ENCODE data around the gene PEX14. TPM values are rescaled to one million over a fixed set of nuclear protein-coding genes. Genes with fewer than 3 reads are reported as not detected.

PEX14 gene
- total and polyA plus RNA-seq, 2 experiments from 2014 or later, result 17.6 to 19.6 TPM

DNA sequence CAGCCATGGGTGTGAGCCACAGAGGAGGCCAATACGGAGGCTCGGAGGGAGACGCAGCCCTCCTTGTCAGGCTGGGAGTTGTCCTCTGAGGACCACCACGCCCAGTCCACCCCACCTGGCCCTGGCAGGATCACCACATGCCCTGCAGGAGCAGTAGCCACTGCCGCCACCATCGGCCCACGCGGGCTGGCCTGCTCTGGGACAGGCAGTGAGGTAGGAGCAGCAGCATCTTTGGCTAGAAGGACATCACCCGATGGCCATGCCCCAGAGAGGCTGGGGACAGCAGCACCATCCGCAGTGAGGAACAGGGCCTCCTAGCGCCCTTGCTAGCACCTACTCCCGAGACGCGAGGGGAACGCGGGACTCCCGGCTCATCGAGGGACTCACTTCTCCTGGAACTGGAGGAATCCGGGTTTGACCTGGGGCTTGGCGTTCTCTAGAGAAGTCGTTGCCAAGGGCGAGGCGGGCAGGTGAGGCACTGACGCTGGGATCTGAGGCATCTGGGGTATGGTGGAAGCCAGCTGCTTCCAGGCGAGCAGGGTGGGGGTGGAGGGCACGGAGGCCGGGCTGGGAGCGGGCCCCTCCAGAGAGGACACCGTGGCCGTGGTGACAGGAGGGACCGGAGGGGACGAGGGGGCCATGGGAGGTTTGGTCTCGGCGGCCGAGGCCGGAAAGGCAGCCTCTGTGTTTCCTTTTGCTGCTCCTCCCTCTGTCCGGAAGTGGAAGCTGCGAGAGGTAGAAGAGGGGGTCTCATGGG is 172.8 kb downstream of the PEX14 start:
- DNase-seq (ENCODE audit: low spot score) (no peak), ATAC-seq (no peak)
- Histone ChIP-seq H3K79me2 (replicated peaks; ENCODE audit: insufficient read depth) (no peaks in the 10 kb centered on the region), H4K20me1 (replicated peaks; ENCODE audit: insufficient read depth) (no peaks in the 10 kb centered on the region), H2AFZ (no peak overlapping the region), H3K4me3 (no peak overlapping the region), H3K27me3 (ENCODE audit: insufficient read depth) (peaks cover 10% of the 10 kb centered on the region), H3K9me2 (ENCODE audit: insufficient read depth) (no peaks in the 10 kb centered on the region), H3F3A (replicated peaks; ENCODE audit: low read depth) (0 out of 2 replicates have a peak, but pooled peaks cover 6% of the 10 kb centered on the region), H3K4me2 (no peak overlapping the region), H3K27ac (ENCODE audit: low read depth) (no peak overlapping the region), H3K36me3 (ENCODE audit: insufficient read depth) (no peaks in the 10 kb centered on the region), H3K4me1 (ENCODE audit: insufficient read depth) (peaks cover 14% of the 10 kb centered on the region)
- no peaks in the 10 kb centered on the region for H3K9me3 Mint-ChIP-seq
- H3K27ac Mint-ChIP-seq, result no peak overlapping the region
- H3K36me3 Mint-ChIP-seq (ENCODE audit: low read depth), result no peaks in the 10 kb centered on the region; the same call in 2 of the 3 replicates
- TF ChIP-seq STAT1 (IDR thresholded peaks at IDR 0.05; ENCODE audit: unreplicated experiment) (no peak), EZH2 (IDR thresholded peaks at IDR 0.05; ENCODE audit: low read depth, unreplicated experiment) (no peak), NANOG (IDR thresholded peaks at IDR 0.05; ENCODE audit: borderline replicate concordance) (no peak), POLR2AphosphoS5 (IDR thresholded peaks at IDR 0.05; ENCODE audit: low read depth) (no peak), EZH2phosphoT487 (IDR thresholded peaks at IDR 0.05; ENCODE audit: unreplicated experiment) (no peak), JUNB (IDR thresholded peaks at IDR 0.05; ENCODE audit: unreplicated experiment) (no peak), ZNF114 (CRISPR knock-in tag; IDR thresholded peaks at IDR 0.05) (no peak), CREB1 (CRISPR knock-in tag; IDR thresholded peaks at IDR 0.05; ENCODE audit: low read depth) (no peak), ZNF331 (CRISPR knock-in tag; IDR thresholded peaks at IDR 0.05; ENCODE audit: low read depth) (no peak)
- TF ChIP-seq, protein P1, sequence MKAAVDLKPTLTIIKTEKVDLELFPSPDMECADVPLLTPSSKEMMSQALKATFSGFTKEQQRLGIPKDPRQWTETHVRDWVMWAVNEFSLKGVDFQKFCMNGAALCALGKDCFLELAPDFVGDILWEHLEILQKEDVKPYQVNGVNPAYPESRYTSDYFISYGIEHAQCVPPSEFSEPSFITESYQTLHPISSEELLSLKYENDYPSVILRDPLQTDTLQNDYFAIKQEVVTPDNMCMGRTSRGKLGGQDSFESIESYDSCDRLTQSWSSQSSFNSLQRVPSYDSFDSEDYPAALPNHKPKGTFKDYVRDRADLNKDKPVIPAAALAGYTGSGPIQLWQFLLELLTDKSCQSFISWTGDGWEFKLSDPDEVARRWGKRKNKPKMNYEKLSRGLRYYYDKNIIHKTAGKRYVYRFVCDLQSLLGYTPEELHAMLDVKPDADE (IDR thresholded peaks at IDR 0.05), result no peak
- TF ChIP-seq, protein P2, sequence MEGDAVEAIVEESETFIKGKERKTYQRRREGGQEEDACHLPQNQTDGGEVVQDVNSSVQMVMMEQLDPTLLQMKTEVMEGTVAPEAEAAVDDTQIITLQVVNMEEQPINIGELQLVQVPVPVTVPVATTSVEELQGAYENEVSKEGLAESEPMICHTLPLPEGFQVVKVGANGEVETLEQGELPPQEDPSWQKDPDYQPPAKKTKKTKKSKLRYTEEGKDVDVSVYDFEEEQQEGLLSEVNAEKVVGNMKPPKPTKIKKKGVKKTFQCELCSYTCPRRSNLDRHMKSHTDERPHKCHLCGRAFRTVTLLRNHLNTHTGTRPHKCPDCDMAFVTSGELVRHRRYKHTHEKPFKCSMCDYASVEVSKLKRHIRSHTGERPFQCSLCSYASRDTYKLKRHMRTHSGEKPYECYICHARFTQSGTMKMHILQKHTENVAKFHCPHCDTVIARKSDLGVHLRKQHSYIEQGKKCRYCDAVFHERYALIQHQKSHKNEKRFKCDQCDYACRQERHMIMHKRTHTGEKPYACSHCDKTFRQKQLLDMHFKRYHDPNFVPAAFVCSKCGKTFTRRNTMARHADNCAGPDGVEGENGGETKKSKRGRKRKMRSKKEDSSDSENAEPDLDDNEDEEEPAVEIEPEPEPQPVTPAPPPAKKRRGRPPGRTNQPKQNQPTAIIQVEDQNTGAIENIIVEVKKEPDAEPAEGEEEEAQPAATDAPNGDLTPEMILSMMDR (conservative IDR thresholded peaks at IDR 0.05; ENCODE audit: low read depth in 2 of 2), result no peak
- TF ChIP-seq, protein P3, sequence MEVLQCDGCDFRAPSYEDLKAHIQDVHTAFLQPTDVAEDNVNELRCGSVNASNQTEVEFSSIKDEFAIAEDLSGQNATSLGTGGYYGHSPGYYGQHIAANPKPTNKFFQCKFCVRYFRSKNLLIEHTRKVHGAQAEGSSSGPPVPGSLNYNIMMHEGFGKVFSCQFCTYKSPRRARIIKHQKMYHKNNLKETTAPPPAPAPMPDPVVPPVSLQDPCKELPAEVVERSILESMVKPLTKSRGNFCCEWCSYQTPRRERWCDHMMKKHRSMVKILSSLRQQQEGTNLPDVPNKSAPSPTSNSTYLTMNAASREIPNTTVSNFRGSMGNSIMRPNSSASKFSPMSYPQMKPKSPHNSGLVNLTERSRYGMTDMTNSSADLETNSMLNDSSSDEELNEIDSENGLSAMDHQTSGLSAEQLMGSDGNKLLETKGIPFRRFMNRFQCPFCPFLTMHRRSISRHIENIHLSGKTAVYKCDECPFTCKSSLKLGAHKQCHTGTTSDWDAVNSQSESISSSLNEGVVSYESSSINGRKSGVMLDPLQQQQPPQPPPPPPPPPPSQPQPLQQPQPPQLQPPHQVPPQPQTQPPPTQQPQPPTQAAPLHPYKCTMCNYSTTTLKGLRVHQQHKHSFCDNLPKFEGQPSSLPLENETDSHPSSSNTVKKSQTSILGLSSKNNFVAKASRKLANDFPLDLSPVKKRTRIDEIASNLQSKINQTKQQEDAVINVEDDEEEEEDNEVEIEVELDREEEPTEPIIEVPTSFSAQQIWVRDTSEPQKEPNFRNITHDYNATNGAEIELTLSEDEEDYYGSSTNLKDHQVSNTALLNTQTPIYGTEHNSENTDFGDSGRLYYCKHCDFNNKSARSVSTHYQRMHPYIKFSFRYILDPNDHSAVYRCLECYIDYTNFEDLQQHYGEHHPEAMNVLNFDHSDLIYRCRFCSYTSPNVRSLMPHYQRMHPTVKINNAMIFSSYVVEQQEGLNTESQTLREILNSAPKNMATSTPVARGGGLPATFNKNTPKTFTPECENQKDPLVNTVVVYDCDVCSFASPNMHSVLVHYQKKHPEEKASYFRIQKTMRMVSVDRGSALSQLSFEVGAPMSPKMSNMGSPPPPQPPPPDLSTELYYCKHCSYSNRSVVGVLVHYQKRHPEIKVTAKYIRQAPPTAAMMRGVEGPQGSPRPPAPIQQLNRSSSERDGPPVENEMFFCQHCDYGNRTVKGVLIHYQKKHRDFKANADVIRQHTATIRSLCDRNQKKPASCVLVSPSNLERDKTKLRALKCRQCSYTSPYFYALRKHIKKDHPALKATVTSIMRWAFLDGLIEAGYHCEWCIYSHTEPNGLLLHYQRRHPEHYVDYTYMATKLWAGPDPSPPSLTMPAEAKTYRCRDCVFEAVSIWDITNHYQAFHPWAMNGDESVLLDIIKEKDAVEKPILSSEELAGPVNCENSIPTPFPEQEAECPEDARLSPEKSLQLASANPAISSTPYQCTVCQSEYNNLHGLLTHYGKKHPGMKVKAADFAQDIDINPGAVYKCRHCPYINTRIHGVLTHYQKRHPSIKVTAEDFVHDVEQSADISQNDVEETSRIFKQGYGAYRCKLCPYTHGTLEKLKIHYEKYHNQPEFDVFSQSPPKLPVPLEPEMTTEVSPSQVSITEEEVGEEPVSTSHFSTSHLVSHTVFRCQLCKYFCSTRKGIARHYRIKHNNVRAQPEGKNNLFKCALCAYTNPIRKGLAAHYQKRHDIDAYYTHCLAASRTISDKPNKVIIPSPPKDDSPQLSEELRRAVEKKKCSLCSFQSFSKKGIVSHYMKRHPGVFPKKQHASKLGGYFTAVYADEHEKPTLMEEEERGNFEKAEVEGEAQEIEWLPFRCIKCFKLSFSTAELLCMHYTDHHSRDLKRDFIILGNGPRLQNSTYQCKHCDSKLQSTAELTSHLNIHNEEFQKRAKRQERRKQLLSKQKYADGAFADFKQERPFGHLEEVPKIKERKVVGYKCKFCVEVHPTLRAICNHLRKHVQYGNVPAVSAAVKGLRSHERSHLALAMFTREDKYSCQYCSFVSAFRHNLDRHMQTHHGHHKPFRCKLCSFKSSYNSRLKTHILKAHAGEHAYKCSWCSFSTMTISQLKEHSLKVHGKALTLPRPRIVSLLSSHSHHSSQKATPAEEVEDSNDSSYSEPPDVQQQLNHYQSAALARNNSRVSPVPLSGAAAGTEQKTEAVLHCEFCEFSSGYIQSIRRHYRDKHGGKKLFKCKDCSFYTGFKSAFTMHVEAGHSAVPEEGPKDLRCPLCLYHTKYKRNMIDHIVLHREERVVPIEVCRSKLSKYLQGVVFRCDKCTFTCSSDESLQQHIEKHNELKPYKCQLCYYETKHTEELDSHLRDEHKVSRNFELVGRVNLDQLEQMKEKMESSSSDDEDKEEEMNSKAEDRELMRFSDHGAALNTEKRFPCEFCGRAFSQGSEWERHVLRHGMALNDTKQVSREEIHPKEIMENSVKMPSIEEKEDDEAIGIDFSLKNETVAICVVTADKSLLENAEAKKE (CRISPR knock-in tag; IDR thresholded peaks at IDR 0.05), result no peak
- TF ChIP-seq, protein P4, sequence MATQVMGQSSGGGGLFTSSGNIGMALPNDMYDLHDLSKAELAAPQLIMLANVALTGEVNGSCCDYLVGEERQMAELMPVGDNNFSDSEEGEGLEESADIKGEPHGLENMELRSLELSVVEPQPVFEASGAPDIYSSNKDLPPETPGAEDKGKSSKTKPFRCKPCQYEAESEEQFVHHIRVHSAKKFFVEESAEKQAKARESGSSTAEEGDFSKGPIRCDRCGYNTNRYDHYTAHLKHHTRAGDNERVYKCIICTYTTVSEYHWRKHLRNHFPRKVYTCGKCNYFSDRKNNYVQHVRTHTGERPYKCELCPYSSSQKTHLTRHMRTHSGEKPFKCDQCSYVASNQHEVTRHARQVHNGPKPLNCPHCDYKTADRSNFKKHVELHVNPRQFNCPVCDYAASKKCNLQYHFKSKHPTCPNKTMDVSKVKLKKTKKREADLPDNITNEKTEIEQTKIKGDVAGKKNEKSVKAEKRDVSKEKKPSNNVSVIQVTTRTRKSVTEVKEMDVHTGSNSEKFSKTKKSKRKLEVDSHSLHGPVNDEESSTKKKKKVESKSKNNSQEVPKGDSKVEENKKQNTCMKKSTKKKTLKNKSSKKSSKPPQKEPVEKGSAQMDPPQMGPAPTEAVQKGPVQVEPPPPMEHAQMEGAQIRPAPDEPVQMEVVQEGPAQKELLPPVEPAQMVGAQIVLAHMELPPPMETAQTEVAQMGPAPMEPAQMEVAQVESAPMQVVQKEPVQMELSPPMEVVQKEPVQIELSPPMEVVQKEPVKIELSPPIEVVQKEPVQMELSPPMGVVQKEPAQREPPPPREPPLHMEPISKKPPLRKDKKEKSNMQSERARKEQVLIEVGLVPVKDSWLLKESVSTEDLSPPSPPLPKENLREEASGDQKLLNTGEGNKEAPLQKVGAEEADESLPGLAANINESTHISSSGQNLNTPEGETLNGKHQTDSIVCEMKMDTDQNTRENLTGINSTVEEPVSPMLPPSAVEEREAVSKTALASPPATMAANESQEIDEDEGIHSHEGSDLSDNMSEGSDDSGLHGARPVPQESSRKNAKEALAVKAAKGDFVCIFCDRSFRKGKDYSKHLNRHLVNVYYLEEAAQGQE (IDR thresholded peaks at IDR 0.05; ENCODE audit: unreplicated experiment), result no peak
- no peak overlapping the region for H3K4me3 Mint-ChIP-seq
- H3K4me1 Mint-ChIP-seq, result peaks cover 2% of the 10 kb centered on the region; the same call in 2 of the 3 replicates
- peaks cover 18% of the 10 kb centered on the region for H3K27me3 Mint-ChIP-seq (ENCODE audit: insufficient read depth, low read depth, poor library complexity)

Measured in GM23338 (cell line).